HuH-7.5 (cell line): ENCODE data around the gene RS1.
A peak's percentile ranks its signal among the peaks of the same experiment; 100 is the strongest.

Experiments used
- DNase-seq: peaks from one replicate; pipeline ENCODE4 v3.0.0; 2011; ENCODE audit warnings: low spot score

RS1 gene

DNA sequence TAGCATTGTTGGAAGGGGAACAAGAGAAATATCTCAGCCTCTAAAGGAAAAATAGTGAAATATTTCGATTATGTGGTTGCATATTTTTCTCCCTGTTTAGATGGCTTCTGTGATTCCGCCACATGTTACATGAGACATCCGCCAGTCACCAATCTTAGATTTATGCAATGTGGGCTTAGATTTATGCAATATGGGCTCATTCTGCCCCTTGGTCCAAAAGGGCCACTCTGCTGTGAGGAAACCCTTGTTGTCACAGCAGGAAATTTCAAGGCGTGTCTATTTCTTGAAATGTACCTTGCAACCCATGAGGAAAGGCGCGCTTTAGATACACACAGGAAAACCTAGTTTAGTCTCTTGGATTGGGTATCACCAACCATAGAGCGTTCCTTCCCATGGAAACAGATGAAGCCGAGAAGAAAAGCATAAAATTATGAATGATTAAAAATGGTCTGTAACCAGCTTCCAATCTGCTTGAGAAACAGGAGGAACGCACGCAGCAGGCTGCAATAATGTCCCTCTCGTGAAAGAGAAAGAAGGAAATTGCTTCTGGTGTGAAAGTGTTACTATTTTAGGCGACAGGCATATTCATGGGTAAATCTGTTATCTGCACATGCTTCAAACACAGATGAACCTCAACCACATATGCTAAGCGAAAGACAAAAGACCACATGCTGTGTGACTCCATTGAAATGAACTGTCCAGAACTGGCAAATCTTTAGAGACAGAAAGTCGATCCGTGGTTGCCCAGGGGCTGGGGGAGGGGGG, 3.7 kb downstream of the RS1 start:
- DNase-seq, result no peak

DNA sequence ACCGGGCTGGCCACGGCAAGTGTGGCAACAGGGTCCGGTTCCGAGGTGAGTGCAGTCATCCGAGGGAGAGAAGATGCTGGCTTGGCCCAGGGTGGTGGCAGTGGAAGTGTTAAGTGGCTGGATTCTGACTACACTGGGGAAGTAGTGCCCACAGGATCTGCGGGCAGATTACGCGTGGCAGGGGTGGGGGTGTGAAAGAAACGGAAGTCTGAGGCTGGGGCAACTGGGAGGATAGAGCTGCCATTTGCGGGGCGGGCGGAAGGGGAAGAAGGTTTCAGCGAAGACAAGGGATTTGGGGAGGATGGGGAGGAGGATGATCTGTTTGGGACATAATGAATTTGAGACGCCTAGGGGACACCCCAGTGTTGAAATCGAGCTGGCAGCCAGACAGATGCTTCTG, 5.3 kb downstream of the RS1 start:
- no peak for DNase-seq

DNA sequence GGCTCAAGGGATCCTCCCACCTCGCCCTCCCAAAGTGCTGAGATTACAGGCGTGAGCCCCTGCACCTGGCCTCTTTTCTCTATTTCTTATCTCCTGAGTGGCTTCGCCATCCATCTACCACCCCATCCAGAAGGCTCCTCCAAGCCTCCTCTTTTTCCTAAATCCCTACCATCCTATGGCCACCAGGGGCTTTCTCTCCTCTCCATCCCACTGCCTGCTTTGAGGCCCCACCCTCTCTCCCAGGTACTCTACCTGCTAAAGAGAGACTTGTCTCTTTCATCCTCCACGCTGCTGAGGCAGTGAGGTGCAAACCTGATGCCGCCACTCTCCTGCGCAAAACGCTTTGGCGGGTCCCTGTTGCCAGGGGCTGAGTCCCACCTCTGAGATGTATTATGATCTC, 7.0 kb downstream of the RS1 start:
- DNase-seq, result peak; percentile 10

DNA sequence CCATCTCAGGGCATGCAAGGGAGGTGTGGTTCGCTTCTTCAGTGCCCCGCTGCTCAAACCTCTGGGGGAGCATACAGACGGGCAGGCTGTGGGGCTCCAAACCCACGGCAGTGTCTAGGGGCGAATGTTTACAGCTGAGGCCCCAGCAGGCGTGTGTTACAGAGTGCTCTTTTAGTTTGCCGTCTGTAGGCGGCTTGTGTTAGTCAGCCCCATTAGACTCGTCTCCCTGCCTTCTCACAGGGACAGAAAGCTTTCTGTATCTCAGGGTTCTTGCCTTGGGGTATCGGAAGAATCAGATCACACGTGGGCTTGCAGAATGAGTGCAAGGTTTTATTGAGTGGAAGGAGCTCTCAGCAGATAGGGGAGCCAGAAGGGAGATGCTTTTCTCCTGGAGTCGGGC, 10.6 kb downstream of the RS1 start:
- DNase-seq, result no peak

DNA sequence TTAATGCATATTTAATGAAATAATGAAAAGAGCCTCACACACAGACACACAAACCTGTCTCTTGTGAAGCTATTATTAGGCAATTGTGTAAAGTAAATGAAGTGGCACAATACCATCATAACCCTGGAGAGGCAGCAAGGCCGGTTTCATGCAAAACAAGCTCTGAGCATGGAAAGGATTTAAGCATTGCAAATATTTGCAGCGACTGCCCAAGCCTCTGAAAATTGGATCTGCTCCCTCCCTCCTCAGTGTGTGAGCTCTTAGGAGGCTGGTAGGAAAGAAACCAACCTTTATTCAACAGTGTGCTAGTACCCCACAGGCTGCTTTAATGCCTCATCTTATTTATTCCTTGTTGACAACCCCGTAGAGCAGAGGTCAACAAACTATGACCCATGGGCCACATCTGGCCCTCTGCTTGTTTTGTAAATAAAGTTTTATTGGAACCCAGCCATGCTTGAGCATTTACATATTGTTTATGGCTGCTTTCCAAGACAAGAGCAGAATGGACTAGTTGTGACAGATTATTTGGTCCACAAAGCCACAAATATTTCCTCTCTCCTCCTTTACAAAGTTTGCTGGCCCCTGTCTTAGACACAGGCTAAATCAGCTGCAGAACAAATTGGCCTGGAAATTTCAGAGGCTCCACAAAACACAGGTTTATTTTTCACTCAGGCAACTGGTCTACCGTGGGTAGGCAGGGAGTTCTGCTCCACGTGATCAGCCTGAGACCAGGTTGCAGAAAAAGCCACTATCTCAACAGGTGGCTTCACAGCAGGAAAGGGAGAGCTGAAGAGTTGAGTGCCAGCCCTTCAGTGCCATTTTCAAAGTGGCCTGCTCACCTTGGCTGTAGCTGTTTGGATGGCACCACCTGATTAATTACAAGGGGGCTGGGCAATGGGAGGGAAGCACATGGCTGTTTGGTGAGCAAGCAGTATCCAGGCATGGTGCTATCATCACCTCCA, 16.8 kb downstream of the RS1 start:
- no peak for DNase-seq

DNA sequence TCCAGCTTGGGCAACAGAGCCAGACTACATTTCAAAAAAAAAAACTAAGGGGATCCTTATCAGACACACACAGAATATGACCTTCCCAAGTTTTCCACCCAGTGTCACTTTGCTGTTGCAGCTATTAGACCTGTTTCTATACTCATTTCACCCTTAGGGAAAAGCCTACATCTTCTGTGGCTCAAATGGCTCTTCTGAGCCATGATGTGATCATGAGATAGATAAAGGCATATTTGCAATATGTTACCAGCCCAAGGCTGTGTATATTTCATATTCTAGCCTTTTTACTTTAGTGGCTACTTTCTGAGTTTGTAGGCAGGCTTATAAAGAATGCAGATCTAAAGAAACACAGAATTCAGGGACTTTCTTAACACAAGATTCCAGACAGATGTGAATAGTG, 19.3 kb downstream of the RS1 start:
- DNase-seq, result no peak

DNA sequence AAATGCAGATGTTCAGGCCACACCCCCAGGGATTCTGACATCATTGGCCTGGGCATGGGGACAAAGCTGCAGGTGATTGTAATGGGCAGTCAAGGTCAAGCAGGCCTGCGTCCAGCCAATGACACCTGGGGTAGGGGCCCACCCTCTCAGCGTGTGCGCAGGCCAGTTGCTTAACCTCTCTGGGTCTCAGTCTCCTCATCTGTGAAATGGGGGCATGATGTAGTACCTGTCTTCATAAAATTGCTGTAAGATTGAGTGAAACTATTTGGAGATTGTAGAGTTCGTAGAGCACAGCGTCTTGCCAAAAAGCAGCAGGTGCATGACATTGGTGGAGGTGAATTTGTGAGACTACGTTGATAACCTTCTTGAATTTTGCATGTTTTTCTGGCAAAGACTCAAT, 21.2 kb downstream of the RS1 start:
- no peak for DNase-seq

DNA sequence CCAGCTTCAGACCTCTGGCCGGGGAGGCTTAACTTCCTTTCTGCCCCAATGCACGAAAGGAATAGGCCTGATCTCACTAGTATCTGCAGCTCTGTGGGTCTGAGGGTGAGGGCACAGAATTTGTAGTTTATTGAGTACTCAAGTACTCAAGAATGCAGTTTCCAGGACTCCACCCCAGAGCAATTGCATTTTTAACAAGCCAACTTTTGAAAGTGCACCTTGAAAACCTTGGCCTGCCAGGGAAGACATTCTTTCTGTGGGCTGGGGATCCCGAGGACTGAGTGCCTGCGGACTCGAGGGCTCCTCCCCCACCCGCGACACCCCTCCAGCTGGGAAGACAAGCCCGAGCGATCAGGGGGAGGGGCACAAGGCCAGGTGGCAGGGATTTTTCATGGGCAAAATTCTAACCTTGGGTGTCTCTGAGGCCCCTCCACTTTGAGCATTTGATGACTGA, 22.4 kb downstream of the RS1 start:
- DNase-seq, result no peak

DNA sequence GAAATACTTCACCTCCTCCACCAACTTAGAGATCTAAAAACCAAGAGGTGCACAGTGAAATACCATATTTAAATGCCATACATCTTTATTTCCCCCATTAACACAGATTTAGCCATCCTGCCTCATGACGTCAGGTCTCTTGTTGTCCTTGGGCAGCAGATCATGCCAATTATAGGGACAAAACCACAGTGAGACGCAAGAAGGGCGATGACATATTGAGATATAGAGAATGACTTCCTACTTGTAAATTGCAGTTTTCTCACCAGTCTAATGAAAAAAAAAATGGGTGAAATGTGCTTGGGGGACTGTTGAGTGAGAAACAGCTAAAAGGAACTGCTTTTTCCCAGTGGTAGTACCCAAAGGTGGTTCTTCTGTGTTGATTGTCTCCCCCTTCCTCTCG, 24.3 kb downstream of the RS1 start:
- DNase-seq, result no peak

DNA sequence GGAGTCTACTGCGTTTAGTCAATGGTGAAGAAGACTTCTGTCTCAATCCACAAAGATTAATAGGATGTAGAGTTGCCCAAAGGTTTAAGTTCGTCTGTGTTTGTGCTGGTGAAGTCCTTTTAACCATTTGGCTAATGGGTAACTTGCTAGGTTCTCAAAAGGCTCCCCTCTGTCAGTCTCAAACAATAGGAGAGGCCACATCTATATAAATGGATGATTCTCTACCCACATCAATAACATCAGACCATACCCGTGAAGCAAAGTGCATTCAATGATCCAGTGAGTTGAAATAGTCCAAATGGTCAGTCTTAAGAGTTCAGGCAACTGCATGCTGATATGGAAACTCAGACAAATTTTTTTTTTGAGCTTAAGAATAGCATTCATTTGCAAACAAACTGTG, 28.1 kb downstream of the RS1 start:
- no peak for DNase-seq

DNA sequence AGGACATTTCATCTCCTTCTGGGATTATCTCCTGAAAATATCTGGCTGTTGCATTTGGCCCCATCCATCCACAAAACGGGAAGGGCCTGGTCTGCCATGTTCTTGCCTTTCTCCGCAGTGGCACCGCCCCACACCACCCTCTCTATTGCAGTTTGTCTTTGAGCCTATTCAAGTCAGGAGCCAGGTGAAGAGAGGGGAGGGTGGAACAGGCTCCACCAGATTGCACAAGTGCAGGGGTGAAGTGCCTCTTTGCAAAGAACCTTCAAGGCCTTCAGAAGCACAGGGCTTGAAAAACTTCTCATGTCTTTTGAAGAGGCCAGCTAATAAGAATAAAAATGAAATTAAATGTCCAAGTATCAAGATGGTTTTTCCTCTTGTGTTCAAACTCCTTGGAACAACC, 28.7 kb downstream of the RS1 start:
- no peak for DNase-seq

DNA sequence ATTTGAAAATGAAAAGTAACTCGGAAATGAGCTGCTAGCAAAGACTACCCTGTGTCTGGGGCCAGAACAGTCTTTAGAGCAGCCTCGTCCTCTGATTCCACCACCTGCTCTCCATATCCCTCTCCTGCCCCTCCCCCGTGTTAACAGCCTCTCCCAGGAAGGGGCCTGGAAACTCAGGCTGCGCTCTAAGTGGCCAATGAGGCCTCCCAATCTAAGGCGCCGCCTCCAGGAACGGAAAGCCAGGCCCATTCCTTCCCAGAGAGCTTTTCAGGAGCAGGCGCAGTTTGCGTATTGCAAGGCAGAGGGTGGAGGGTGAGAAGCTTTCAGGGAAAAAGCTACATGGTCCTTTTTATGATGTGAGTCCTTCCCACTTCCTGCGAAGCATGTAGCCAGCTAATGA, 31.2 kb downstream of the RS1 start:
- no peak for DNase-seq

DNA sequence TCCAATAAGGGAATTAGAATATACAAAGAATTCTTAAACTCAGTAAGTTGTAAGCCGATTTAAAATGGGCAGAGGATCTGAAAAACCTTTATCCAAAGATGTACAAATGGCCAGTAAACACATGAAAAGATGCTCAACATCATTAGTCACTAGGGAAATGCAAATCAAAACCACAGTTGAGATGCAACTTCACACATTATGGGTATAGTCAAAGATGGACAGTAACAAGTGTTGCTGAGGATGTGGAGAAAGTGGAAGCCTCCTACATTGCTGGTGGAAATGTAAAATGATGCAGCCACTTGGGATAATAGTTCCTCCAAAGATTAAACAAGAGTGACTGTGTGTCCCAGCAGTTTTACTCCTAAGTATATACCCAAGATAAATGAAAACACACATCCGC, 32.6 kb downstream of the RS1 start:
- no peak for DNase-seq

DNA sequence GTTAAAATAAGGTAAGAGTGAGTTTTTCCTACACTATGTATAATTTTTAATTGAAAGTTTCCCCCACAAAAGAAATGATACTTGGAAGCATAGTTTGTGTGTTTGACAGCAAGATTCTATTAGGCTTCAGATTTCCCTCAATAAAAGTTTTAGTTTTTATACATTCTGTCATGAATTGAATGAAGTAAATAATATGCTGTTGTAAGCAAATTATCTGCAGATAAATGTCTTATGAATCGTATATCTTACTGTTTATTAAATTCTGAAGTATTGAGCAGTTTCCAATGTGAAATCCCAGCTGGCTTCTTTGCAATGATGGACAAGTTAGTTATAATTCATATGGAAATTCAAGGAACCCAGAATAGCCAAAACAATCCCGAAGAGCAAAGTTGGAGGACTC, 33.5 kb downstream of the RS1 start:
- no peak for DNase-seq

DNA sequence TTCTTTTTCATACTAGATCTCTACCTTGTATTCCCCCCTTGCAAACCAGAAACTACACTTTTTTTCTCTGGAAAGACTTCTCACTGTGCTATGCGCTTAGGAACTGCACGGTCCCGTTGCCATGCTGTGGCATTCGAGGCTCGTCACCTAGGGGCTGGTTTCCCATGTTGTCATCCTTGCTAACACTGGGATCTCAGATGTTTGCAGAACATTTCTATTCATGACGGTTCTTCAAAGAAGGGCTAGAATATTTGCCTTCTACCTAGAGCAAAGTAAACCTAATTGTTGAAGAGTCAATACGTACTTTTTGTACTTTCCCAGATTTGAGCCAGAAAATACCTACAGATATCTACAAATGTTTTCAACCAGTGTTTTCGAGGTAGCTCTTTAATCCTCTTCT, 41.0 kb downstream of the RS1 start:
- DNase-seq, result no peak

DNA sequence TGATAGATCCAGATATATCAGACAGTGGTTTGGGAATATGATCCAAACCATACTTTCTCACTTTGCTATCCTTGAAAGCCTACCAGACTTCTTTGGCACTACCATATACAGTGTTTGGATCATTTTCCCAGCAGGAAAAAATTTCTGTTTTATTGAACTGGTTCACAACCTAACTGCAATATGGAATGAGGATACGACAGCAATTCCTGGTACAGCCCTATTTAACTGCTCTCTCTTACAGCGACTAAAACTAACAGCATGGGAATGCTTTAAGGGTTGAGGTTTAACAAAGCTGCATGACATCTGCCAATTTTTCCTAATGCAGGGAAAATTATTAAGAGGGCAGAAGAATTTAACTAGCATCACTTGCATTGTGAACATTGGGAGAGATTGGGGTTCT, 47.3 kb downstream of the RS1 start:
- no peak for DNase-seq

DNA sequence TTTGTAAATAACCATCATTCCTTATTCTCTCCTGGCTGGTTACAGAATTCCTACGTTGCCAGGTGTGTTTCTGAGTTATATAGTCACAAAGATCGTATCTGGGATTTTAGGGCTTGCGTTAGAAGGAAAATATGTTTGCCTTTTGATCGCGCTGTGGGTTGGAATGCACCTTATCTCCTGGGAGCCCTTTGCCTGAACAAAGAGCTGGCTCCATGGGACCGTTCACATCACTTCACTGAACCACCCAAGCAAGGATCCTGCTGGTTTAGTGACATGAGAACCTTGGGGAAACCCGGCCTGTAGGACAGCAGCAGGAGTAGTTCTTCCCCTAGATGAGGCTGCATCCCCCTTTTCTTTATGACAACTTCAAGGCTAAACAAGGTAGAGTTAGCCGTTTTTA, 51.6 kb downstream of the RS1 start:
- DNase-seq, result no peak

DNA sequence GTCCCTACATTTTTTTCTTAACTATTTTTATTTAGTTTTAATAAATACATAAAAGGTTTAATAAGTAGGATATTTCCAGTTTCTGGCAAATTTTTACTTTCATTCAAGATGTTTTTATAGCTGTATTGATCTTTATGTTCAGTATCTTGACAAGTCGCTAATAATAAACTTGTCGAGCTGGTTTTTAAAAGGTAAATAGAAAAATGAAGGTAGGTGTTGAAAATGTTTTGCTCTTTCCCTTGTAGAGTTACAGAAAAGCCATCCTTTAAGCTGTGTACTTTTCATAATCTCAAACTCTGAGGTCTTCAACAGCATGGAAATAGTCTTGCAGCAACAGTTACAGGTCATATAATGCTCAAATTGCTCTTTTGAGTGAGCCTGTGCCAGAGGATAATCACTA, 52.6 kb downstream of the RS1 start:
- DNase-seq, result no peak

DNA sequence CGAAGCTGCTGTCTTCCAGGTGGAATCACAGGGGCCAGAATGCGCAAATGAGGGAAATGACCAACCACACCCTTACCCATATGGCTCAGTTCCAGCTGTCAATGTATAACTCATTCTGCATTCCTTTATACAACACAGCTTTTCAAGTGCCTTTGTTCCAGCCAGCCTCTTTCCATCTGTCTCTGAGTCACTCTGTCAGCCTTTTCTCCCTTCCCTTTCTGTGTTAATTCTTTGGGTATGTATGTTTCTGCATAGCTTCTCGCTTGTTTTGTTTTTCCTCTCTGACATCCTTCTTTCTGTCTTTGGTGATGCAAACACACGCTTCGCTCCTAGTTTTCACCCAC, 54.5 kb downstream of the RS1 start:
- no peak for DNase-seq

DNA sequence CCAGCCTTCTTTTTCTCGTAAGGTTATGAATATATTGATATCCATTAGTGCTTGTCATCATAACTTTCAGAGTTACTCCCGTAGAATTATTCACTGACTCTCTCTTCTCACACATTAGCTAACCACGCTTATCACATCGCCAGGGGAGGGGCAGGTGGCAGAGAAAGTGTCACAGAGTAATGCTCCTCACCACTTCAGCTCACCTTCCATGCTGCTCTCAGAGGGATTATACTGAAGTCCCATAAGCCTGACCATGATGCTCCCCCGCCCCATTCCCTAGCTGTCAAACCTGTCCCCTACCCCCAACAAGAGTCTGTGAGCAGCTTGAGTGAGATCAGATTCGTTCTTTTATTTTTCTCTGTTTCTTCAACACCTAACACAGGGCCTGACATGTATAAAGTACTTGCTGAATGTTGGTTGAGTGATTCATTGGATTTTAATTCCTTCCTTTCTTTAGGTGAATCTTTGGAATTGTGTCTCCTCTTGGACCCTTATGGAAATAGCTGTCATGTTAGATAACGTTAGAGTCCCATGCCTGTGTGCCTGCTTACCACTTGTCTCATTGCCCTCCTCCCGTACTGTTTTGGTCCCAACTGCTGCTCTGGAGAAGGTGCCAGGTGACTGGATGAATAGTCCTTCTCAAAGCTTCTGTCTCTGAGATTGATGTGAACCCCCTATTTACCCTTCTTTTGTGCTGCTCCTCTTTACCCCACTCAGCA, 55.1 kb downstream of the RS1 start:
- no peak for DNase-seq

DNA sequence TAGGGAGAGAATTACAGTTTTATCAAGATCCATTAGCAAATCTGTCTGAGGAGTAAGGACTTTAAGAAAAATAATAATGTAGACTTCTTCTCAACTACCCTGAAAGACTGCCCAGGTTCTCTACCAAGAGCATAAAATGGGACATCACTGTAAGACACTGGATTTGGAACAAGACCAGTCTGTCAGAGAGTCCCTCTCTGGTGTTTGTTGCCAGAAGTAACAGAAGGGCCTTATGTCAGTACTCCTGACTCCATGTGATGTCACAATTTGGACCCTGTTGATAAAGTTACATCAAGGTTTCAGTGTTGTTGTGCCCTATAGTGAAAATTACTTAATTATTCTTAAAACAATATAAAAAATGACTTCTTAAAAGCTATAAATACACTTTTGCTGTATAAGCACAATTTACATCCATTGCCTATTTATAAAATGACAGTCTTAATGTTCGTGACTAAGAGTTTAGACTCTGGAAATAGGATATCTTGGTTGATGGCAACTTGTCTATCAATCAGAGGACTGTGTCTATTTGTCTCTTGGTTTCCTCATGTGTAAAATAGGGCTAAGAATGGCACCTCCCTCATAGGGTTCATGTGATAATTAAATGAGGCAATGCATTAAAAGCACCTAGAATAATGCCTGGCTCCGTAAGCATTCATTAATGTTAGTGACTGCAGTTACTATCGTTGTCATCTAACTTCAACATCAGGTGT, 57.8 kb downstream of the RS1 start:
- DNase-seq, result no peak

DNA sequence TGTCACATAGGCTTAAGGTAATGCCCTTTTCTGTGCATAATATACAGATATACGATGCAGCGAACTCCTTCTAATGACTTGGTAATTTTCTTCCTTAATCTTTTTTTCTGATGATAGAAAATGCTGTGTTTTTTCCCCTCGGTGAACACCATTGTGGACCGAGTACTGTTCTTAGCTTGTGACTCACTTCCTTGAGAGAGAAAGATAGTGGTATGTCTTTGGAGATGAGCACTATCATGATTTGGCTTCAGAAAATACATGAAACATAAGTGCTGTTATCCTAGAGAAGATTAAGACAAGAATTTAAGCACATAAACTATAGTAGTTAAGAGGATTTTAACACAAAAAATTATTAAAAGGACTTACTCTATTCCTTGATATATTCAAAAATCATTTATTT, 63.9 kb downstream of the RS1 start:
- no peak for DNase-seq
